ENCODE results near the gene MT1E. TPM values are rescaled to one million over a fixed set of nuclear protein-coding genes. Genes with fewer than 3 reads are reported as not detected.

The MT1E gene
- total RNA-seq, 1 experiment from 2014 or later, result 25.9 TPM

DNA sequence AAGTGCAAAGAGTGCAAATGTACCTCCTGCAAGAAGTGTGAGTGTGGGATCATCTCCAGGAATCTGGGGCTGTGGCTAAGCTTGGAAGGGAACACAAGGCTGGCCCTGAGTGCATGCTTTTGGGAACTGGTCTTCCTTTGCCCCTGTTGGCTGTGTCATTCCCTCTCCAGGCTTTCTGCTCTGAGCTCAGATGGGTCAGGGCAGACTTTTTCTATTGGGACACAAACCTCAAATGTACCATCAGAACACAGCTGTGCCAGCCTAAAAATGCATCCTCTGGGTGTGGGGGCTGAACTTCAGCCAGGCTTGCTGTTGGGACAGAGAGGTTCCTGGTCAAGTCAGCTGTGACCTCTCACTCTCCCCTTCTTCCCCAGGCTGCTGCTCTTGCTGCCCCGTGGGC is 27.0 kb downstream of the MT1E start:
- TF ChIP-seq, protein P1, sequence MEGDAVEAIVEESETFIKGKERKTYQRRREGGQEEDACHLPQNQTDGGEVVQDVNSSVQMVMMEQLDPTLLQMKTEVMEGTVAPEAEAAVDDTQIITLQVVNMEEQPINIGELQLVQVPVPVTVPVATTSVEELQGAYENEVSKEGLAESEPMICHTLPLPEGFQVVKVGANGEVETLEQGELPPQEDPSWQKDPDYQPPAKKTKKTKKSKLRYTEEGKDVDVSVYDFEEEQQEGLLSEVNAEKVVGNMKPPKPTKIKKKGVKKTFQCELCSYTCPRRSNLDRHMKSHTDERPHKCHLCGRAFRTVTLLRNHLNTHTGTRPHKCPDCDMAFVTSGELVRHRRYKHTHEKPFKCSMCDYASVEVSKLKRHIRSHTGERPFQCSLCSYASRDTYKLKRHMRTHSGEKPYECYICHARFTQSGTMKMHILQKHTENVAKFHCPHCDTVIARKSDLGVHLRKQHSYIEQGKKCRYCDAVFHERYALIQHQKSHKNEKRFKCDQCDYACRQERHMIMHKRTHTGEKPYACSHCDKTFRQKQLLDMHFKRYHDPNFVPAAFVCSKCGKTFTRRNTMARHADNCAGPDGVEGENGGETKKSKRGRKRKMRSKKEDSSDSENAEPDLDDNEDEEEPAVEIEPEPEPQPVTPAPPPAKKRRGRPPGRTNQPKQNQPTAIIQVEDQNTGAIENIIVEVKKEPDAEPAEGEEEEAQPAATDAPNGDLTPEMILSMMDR (conservative IDR thresholded peaks at IDR 0.05), result no peak
- H3K27me3 Mint-ChIP-seq (ENCODE audit: low read depth), result peaks cover 75% of the 10 kb centered on the region

More for the DNA sequence above, 27.0 kb downstream of the MT1E start:
- H2AFZ ChIP-seq (ENCODE audit: low read length), result no peak overlapping the region
- DNase-seq, result no peak
- H4K20me1 ChIP-seq (ENCODE audit: control insufficient read depth, insufficient read depth, insufficient read length), result no peaks in the 10 kb centered on the region
- no peak overlapping the region for H3K9ac ChIP-seq (ENCODE audit: extremely low read depth, insufficient read length, low read length)
- no peaks in the 10 kb centered on the region for H3K79me1 ChIP-seq (ENCODE audit: insufficient read depth, low read depth, low read length, poor library complexity, severe bottlenecking)
- H3K56ac ChIP-seq (ENCODE audit: insufficient read length, low read depth, low read length), result no peak overlapping the region
- no peak overlapping the region for H3K23ac ChIP-seq (ENCODE audit: insufficient read length, low read depth, low read length)
- Mint-ChIP-seq H3K27ac (no peak overlapping the region), H3K4me1 (peaks cover 6 to 12% of the 10 kb centered on the region in 2 experiments), H3K9me3 (no peaks in the 10 kb centered on the region), H3K36me3 (ENCODE audit: insufficient read depth in 1 of 3, low read depth in 3 of 3) (no peaks in the 10 kb centered on the region), H3K4me3 (no peak overlapping the region)
- no peak overlapping the region for H3K14ac ChIP-seq (ENCODE audit: insufficient read depth, low read length)
- no peak overlapping the region for H2BK15ac ChIP-seq (ENCODE audit: low read depth, low read length)
- H2BK120ac ChIP-seq (ENCODE audit: low read depth, low read length, poor library complexity, severe bottlenecking), result no peak overlapping the region
- no peaks in the 10 kb centered on the region for H3K23me2 ChIP-seq (ENCODE audit: insufficient read length, low read depth, low read length, poor library complexity, severe bottlenecking)
- H3K4me2 ChIP-seq (ENCODE audit: insufficient read depth, insufficient read length, low read length), result no peak overlapping the region
- no peaks in the 10 kb centered on the region for H3K9me3 ChIP-seq (ENCODE audit: control insufficient read depth, low read depth, low read length)
- H3K27me3 ChIP-seq (ENCODE audit: insufficient read depth, low read length), result peaks cover 3% of the 10 kb centered on the region; the same call in 1 of the 2 replicates
- no peak overlapping the region for H4K91ac ChIP-seq (ENCODE audit: insufficient read length, low read depth, low read length)
- H2AK5ac ChIP-seq (ENCODE audit: insufficient read length, low read length), result no peak overlapping the region
- no peak overlapping the region for H3K18ac ChIP-seq (ENCODE audit: insufficient read length, low read depth, low read length)
- H2BK5ac ChIP-seq (ENCODE audit: insufficient read length, low read length), result no peak overlapping the region
- no peak overlapping the region for H3T11ph ChIP-seq (ENCODE audit: low read length)
- no peaks in the 10 kb centered on the region for H3K79me2 ChIP-seq (ENCODE audit: insufficient read depth, low read length)
- no peak overlapping the region for H2BK20ac ChIP-seq (ENCODE audit: low read depth, low read length, poor library complexity, severe bottlenecking)
- no CpG with 5 or more reads among the region's 1 CpG for WGBS (ENCODE audit: extremely low coverage, insufficient read length, low lambda C conversion rate)
- no peak overlapping the region for H4K8ac ChIP-seq (replicated peaks; ENCODE audit: insufficient read length, low read depth, low read length)
- H3K27ac ChIP-seq (ENCODE audit: insufficient read length, low read depth, low read length), result no peak overlapping the region
- H3K4me1 ChIP-seq (ENCODE audit: insufficient read depth, low read length), result no peaks in the 10 kb centered on the region
- no peak overlapping the region for H2BK12ac ChIP-seq (ENCODE audit: insufficient read length, low read depth, low read length)
- no peak overlapping the region for H4K5ac ChIP-seq (ENCODE audit: insufficient read length, low read depth, low read length)
- no peak overlapping the region for H3K4ac ChIP-seq (ENCODE audit: low read depth, low read length)

Measured in H9 (cell line).